HG02588 (cell line): ENCODE data around the gene PI4KB.

ENCODE experiments used
- ATAC-seq: cut with Tn5 transposase; IDR thresholded peaks from one replicate; pipeline ENCODE4 v1.9.1; 2021; ENCODE audit warnings: mild to moderate bottlenecking, moderate library complexity; ENCODE audit not compliant: unreplicated experiment

Gene PI4KB

DNA sequence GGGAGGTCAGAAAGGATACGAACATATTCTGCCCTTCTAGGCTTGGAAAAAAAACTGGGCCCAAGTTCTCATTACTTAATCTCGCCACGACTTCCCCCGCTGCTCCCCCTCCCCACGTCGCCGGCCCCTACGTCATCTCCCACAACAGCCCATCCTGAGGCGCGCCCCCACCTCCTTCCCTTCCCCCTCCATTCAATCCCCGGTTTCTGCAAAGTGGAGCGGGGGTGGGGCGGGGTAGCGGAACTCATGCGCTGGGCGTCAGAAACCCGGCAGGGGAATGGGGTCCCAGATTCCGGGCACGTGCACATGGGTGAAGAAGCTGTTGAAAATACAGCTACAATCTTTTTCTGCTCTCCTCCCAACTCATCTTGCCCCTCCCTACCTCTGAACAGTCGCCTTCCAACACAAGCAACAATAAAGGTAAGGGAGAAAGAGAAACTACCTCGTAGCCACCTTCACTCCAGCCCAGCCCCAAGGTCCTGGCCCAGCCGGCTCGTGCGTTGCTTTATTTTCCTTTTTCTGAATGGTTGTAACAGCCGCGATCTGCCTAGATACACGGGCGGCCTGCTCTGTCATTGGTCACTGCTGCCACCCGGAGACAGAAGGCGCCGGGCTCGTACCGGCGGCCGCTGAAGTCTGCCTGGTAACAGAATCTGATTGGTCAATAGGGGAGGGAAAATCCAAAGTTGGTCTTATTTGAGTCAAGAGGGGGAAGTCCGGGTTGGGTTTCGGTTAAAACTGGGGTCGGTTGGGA is 19.7 kb upstream of the PI4KB start, which contains the start of gene RFX5:
Gene RFX5 (minus strand): TSS at position 484 of the 754 bp plus-strand sequence. CDS start 932 bp downstream, outside the sequence.
- peak; percentile 91 for ATAC-seq

DNA sequence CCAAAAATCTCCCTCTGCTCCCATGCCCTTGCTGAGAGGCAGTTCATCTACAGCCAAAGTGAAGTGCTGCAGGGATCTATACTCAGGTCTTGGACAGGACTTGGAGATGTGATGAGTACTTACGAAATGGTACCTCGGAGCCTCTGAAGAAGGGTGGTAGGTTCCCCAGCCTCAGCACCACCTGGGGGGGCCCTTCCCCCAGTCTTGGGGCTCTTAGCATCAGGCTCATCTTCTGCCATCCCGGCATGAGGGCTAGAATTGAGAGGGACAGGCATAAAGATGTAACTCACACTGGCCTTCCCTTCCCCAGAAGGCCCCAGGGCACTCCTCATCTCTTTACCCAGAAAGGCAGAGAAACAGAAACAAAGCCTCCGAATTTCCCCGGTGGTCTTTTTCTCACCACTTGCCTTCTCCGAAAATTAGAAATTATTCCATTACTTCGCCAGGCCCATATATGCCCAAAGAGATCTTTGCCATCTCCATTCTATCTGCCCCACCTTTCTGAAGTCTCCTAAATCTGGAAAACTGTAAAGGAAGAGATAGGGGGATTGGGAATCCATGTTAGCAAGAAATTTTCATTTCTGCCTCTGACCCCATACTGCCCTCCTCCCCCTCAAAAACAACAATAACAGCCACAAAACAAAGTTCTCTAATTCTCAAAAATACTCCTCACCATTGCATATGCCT is 19.0 kb upstream of the PI4KB start:
- no peak for ATAC-seq

GRCh38 chr1:151344291-151344690 is 17.1 kb upstream of the PI4KB start:
- ATAC-seq: no peak

GRCh38 chr1:151343587-151343986 is 16.4 kb upstream of the PI4KB start:
- ATAC-seq: no peak

GRCh38 chr1:151342569-151342968 is 15.4 kb upstream of the PI4KB start:
- no peak for ATAC-seq

GRCh38 chr1:151342021-151342420 is 14.8 kb upstream of the PI4KB start:
- ATAC-seq: no peak

GRCh38 chr1:151340870-151341754 is 13.9 kb upstream of the PI4KB start:
- ATAC-seq: no peak

GRCh38 chr1:151336556-151336955 is 9.3 kb upstream of the PI4KB start:
- ATAC-seq: no peak

GRCh38 chr1:151334822-151335221 is 7.6 kb upstream of the PI4KB start:
- ATAC-seq: no peak

GRCh38 chr1:151327903-151328674 is 873 bp upstream of the PI4KB start:
- ATAC-seq: peak; percentile 17

- ATAC-seq: peak; percentile 51
Observed at GRCh38 chr1:151326619-151327222, 495 bp downstream of the PI4KB start.

- no peak for ATAC-seq
Observed at GRCh38 chr1:151325646-151326429, 1.4 kb downstream of the PI4KB start.

GRCh38 chr1:151325231-151325630 is 2.0 kb downstream of the PI4KB start:
- ATAC-seq: no peak

DNA sequence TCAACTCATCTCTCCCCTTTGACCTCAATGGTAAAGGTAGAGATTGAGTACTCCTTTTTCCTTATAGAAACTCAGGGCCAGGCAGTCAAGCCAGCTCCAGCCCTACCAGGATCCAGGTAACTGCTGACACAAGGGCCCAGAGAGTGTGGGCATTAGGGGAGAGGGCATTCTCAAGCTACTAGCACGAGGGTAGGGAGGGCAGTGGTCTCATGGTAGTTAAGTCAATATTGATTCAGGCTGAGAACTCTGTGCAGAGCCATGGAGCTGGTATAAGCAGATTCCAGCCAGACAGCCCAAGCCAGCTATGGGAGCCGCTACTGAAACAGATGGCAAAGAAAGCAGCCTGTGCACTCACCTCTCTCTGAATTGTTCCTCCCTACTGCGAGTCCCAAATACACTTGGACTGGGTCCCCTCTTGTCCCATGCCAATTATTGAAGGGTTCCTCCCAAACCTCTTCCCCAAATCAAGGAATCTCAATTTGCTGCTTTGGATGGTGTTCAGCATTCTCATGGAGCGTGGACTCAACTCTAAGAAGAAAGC is 2.8 kb downstream of the PI4KB start:
- ATAC-seq: no peak

GRCh38 chr1:151318975-151319374 is 8.2 kb downstream of the PI4KB start:
- ATAC-seq: no peak

DNA sequence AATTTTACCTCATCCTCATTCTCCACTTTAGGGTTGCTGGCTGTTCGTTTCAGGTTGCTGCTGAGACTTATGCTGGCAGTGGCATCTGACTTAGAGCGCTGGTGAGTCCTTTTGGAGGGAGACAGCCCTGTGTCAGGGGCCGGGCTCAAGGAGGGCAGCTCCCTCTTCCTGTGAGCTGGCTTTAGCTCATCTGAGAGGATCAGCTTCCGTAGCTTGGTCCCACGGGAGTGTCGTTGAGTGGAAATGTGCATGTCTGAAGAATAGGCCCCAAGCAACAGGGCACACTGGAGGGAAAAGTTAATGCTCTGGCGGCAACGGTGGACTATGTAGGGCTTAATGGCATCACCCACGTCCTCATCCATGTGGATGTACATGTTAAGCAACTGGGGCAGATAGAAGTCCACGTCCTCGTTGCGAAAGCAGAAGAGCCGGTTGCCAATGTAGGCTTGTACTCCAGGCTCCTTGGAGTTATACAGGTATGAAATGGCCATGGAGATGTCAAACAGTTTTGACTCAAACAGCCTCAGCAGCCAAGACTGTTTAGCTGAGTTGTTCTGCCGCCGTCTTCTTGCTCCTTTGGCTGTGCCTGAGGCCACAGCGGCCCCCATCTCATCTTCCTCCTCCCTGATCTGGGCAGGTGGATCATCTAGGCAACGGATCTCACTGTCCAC is 11.5 kb downstream of the PI4KB start:
- ATAC-seq: no peak

DNA sequence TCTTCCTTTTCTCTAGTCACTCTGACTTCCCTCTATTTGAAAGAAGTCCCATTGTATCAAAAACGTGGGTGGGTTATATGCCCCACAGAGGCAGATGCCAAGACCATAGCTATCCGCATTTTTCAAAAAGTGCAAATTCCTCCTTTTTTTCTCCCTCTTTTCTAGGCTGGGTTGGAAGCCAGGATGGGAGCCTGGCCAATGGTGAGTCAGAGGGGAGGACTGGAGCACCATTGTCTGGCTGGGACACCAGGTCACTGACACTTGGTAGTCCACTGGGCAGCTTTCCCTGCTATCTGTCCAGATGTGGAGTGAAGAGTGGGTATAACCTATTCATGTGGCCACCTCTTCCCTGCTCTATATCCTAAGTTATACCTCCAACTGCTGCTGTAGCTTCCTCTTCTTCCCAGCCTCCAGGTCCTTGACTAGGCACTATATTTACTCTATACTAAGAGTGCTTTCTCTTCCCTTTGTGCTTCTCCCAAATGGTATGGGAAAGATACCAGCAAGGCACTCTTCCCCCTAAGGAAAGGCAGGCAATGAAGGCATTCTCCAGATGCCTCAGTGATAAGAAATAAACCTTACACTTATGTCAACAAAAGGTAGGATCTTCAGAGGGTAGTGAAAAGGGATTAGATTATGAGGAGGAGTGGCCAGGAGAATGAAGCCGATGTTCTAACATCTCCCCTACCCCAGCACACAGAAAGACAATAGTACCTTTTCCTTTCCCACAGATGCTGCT is 12.9 kb downstream of the PI4KB start:
- ATAC-seq: no peak

GRCh38 chr1:151313501-151313900 is 13.7 kb downstream of the PI4KB start:
- no peak for ATAC-seq
